Karpas-422 (cell line): ENCODE results near the gene OGFOD3. TPM values are rescaled to one million over a fixed set of nuclear protein-coding genes. Genes with fewer than 3 reads are reported as not detected.
"Not testable (repeated sequence)": the region's sequence is repeated elsewhere in the genome, so short reads cannot be mapped to it uniquely, and the experiment has no call there.

Experiments used
- DNase-seq: peaks from one replicate; pipeline ENCODE4 v3.0.0-alpha.2; 2015
- H2AFZ ChIP-seq: fragments of 200-600 bp; sonication (generic); 2 replicates; pipeline ENCODE4 v1.6.1; 2014; ENCODE audit warnings: antibody characterized with exemption, low read length, mixed read lengths
- H3K27ac ChIP-seq: fragments of 200-600 bp; sonication (generic); 2 replicates; pipeline ENCODE4 v1.5.1; 2014; ENCODE audit warnings: mild to moderate bottlenecking, low read length, moderate library complexity
- H3K27me3 ChIP-seq: fragments of 200-600 bp; sonication (generic); 2 replicates; pipeline ENCODE4 v1.6.1; 2014; ENCODE audit warnings: low read length, mixed read lengths
- H3K36me3 ChIP-seq: fragments of 200-600 bp; sonication (generic); 2 replicates; pipeline ENCODE4 v1.6.1; 2014; ENCODE audit warnings: low read length, mixed read lengths; ENCODE audit not compliant: insufficient read depth
- H3K4me1 ChIP-seq: fragments of 200-600 bp; sonication (generic); 2 replicates; pipeline ENCODE4 v1.6.1; 2014; ENCODE audit warnings: mild to moderate bottlenecking, low read length, mixed read lengths
- H3K4me2 ChIP-seq: fragments of 200-600 bp; sonication (generic); 2 replicates; pipeline ENCODE4 v1.6.1; 2014; ENCODE audit warnings: low read length, low read depth, mild to moderate bottlenecking; ENCODE audit not compliant: poor library complexity, severe bottlenecking
- H3K4me3 ChIP-seq: fragments of 200-600 bp; sonication (generic); 2 replicates; pipeline ENCODE4 v1.5.1; 2014; ENCODE audit warnings: mild to moderate bottlenecking, antibody characterized with exemption, low read length, mixed read lengths
- H3K79me2 ChIP-seq: fragments of 200-600 bp; sonication (generic); 2 replicates; pipeline ENCODE4 v1.6.1; 2014; ENCODE audit warnings: mild to moderate bottlenecking, low read length, mixed read lengths
- H3K9ac ChIP-seq: fragments of 200-600 bp; sonication (generic); 2 replicates; pipeline ENCODE4 v1.6.0; 2014; ENCODE audit warnings: low read length
- H3K9me2 ChIP-seq: fragments of 200-600 bp; sonication (generic), shearing (Covaris generic); replicated peaks from 2 replicates; pipeline ENCODE4 v1.6.0; 2014; ENCODE audit warnings: mild to moderate bottlenecking, low read length, moderate library complexity; ENCODE audit not compliant: insufficient read depth
- H3K9me3 ChIP-seq: fragments of 300-700, 200-600 bp; sonication (generic); 2 replicates; pipeline ENCODE4 v1.6.1; 2014; ENCODE audit warnings: low read length, mixed read lengths
- H4K20me1 ChIP-seq: fragments of 200-600 bp; sonication (generic); 2 replicates; pipeline ENCODE4 v1.6.1; 2014; ENCODE audit warnings: mild to moderate bottlenecking, antibody characterized with exemption, low read length, low read depth; ENCODE audit not compliant: insufficient read depth
- total RNA-seq: library from RNA; depleted of rRNA; stranded (reverse); fragments of >200 nt; shearing (Covaris generic); gene quantifications from 2 replicates; pipeline ENCODE4 v1.2.3, GENCODE V29; 2014; ENCODE audit warnings: low replicate concordance; rRNA removed

The OGFOD3 gene
- 14.8 and 17.9 TPM in 2 replicates for total RNA-seq

GRCh38 chr17:82418001-82418986, at the start of gene OGFOD3, which contains the start of gene HEXD:
OGFOD3 (minus strand) TSS chr17:82418586; CDS start chr17:82418485, 101 bp downstream.
HEXD (plus strand) TSS chr17:82418347; CDS start chr17:82419800, 1,453 bp downstream.
- peak; percentile 95 for DNase-seq
- Histone ChIP-seq H2AFZ (peak within 1 kb of the TSS; percentile 90; the same call in 1 of the 2 replicates), H3K79me2 (0 out of 2 replicates have a peak, but pooled peaks cover 6% of the 10 kb centered on the region), H4K20me1 (peaks cover 18% of the 10 kb centered on the region; the same call in 1 of the 2 replicates), H3K27ac (peak within 1 kb of the TSS; percentile 50), H3K9me2 (no peaks in the 10 kb centered on the region), H3K36me3 (no peaks in the 10 kb centered on the region), H3K27me3 (no peaks in the 10 kb centered on the region), H3K4me3 (peak within 1 kb of the TSS; percentile 99), H3K4me2 (peak within 1 kb of the TSS; percentile 93), H3K4me1 (peaks cover 17% of the 10 kb centered on the region), H3K9me3 (no peaks in the 10 kb centered on the region), H3K9ac (peak within 1 kb of the TSS; percentile 90)

DNA sequence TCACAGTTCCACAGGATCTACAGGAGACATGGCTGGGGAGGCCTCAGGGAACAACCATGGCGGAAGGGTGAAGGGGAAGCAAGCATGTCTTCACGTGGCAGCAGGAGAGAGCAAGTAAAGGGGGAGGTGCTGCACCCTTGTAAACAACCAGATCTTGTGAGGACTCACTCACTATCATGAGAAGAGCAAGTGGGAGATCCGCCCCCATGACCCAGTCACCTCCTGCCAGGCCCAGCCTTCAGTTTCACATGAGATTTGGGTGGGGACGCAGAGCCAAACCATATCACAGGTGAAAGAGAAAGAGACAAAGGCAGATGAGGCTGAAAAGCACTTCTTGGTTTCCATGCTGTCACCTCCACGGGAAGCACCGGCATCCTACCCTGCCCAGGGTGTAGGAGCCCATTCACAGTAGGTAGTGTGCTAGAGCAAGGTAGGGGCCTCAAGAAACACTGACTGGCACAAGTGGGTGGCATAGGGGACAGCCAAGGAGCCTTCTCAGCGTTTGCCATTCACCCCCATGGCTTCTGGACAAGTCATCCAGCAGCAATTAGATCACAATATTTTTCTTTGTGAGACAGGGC, 46.7 kb upstream of the OGFOD3 start:
- no peaks in the 10 kb centered on the region for H3K4me1 ChIP-seq
- H3K36me3 ChIP-seq: peaks cover 27% of the 10 kb centered on the region
- no peak for DNase-seq
- H3K4me3 ChIP-seq: no peak overlapping the region
- no peaks in the 10 kb centered on the region for H4K20me1 ChIP-seq
- no peak overlapping the region for H3K4me2 ChIP-seq
- no peak overlapping the region for H3K9ac ChIP-seq
- no peak overlapping the region for H2AFZ ChIP-seq
- H3K79me2 ChIP-seq: peaks cover under 1% of the 10 kb centered on the region
- no peaks in the 10 kb centered on the region for H3K9me3 ChIP-seq
- no peaks in the 10 kb centered on the region for H3K9me2 ChIP-seq
- H3K27ac ChIP-seq: no peak overlapping the region
- H3K27me3 ChIP-seq: no peaks in the 10 kb centered on the region

GRCh38 chr17:82464567-82464929, 46.2 kb upstream of the OGFOD3 start:
- Histone ChIP-seq H3K36me3 (peaks cover 23% of the 10 kb centered on the region), H3K27me3 (no peaks in the 10 kb centered on the region), H3K4me2 (no peak overlapping the region), H3K9me3 (no peaks in the 10 kb centered on the region), H3K9ac (no peak overlapping the region), H3K4me3 (no peak overlapping the region), H3K4me1 (peaks cover 4% of the 10 kb centered on the region), H2AFZ (no peak overlapping the region), H3K9me2 (no peaks in the 10 kb centered on the region), H3K27ac (no peak overlapping the region), H3K79me2 (peaks cover 6% of the 10 kb centered on the region), H4K20me1 (no peaks in the 10 kb centered on the region)
- no peak for DNase-seq

GRCh38 chr17:82463925-82464566, 45.7 kb upstream of the OGFOD3 start:
- H3K4me1 ChIP-seq: peaks cover 8% of the 10 kb centered on the region
- H3K9ac ChIP-seq: no peak overlapping the region
- H4K20me1 ChIP-seq: no peaks in the 10 kb centered on the region
- no peak overlapping the region for H3K27ac ChIP-seq
- H3K9me2 ChIP-seq: no peaks in the 10 kb centered on the region
- no peaks in the 10 kb centered on the region for H3K27me3 ChIP-seq
- no peaks in the 10 kb centered on the region for H3K9me3 ChIP-seq
- H3K4me3 ChIP-seq: no peak overlapping the region
- peaks cover 22% of the 10 kb centered on the region for H3K36me3 ChIP-seq
- peaks cover 11% of the 10 kb centered on the region for H3K79me2 ChIP-seq
- H2AFZ ChIP-seq: no peak overlapping the region
- H3K4me2 ChIP-seq: no peak overlapping the region
- DNase-seq: no peak

GRCh38 chr17:82463391-82463790, 45.0 kb upstream of the OGFOD3 start:
- H3K4me3 ChIP-seq: no peak overlapping the region
- H3K9me2 ChIP-seq: no peaks in the 10 kb centered on the region
- H3K27me3 ChIP-seq: no peaks in the 10 kb centered on the region
- H2AFZ ChIP-seq: no peak overlapping the region
- H3K9ac ChIP-seq: no peak overlapping the region
- no peak overlapping the region for H3K4me2 ChIP-seq
- no peak overlapping the region for H3K27ac ChIP-seq
- H3K4me1 ChIP-seq: peaks cover 8% of the 10 kb centered on the region
- H3K79me2 ChIP-seq: peaks cover 14% of the 10 kb centered on the region
- H4K20me1 ChIP-seq: no peaks in the 10 kb centered on the region
- H3K9me3 ChIP-seq: no peaks in the 10 kb centered on the region
- H3K36me3 ChIP-seq: peaks cover 15% of the 10 kb centered on the region; the same call in 1 of the 2 replicates
- no peak for DNase-seq

DNA sequence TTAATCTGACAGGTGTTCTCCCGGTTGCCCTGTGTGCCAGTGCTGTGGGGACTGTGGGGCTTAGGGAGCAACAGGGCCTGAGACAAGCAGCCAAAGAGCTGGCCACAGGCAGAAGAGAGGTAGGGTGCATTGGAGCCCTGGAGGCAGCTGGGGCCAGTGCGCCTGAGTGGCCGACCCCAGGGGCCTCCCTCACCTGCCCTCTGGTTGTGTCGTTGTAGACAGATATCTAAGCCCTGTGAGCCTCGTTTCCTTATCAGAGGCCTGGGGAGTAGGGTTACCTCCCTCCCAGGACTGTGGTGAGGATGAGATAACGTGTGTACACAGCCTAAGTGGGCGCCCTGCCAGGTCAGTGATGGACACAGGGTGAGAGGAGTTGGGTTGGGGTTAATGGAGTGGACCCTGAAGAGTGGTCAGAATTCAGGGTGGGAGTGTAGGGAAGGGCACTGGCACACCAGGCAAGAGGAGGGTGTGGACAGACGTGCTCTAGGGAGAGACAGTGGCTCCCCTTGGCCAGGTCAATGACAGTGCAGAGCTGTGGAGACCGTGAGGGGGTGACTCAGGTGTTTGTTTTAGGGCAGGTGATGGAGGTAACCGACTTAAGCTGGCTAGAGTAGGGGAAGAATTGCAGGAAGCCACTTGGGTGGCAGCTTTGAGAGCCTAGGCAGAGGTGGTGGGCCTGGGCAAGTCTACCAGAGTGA, 43.6 kb upstream of the OGFOD3 start:
- Histone ChIP-seq H3K27me3 (no peaks in the 10 kb centered on the region), H3K4me2 (no peak overlapping the region), H3K9me2 (no peaks in the 10 kb centered on the region), H3K9me3 (no peaks in the 10 kb centered on the region), H3K4me1 (peaks cover 18% of the 10 kb centered on the region), H4K20me1 (no peaks in the 10 kb centered on the region), H3K9ac (no peak overlapping the region), H3K36me3 (peaks cover 13% of the 10 kb centered on the region; the same call in 1 of the 2 replicates), H3K79me2 (peaks cover 14% of the 10 kb centered on the region), H3K4me3 (no peak overlapping the region), H2AFZ (no peak overlapping the region), H3K27ac (no peak overlapping the region)
- DNase-seq: no peak

DNA sequence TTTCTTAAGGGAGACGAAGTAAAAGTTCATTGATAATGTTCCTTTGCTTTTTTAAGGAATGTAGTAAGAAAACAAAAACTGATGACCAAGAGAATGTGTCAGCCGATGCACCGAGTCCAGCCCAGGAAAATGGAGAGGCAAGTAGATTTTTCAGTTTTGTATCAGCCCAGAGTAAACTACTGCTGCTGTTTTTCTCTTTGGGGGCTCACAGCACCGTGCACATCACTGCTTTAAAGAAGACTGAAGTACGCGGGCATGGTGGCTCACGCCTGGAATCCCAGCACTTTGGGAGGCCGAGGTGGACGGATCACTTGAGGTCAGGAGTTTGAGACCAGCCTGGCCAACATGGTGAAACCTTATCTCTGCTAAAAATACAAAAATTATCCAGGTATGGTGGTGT, 41.5 kb upstream of the OGFOD3 start:
- Histone ChIP-seq H3K4me1 (peaks cover 18% of the 10 kb centered on the region), H3K4me3 (peak overlapping the region; percentile 95), H3K79me2 (peaks cover 14% of the 10 kb centered on the region), H3K4me2 (peak overlapping the region; percentile 92)
- H3K9me3 ChIP-seq, H3K9ac ChIP-seq, H3K27me3 ChIP-seq, H3K36me3 ChIP-seq, H3K9me2 ChIP-seq, DNase-seq, H3K27ac ChIP-seq, H2AFZ ChIP-seq, H4K20me1 ChIP-seq: not testable (repeated sequence)
